ENCODE data around the gene CEP55. TPM values are rescaled to one million over a fixed set of nuclear protein-coding genes. Genes with fewer than 3 reads are reported as not detected.

Gene CEP55
- total and polyA plus RNA-seq, 2 of the 8 experiments (the other 6 are each of a cell fraction or from before 2014, with no cell fraction given), result 7.0 to 19.6 TPM

- no peak overlapping the region for H3K4me3 ChIP-seq (ENCODE audit: extremely low read depth in 1 of 4, insufficient read depth in 2 of 4, low read depth in 3 of 4, low read length in 4 of 4)
- H3K23ac ChIP-seq (ENCODE audit: insufficient read length), result no peak overlapping the region
- no peak overlapping the region for H2AFZ ChIP-seq (ENCODE audit: low read length)
- no peak overlapping the region for H3K56ac ChIP-seq (replicated peaks; ENCODE audit: insufficient read length, low read depth, low read length)
- no peaks in the 10 kb centered on the region for H3K79me2 ChIP-seq (ENCODE audit: control insufficient read depth in 1 of 2, insufficient read depth in 2 of 2, low read length in 2 of 2)
- no peak overlapping the region for H2BK12ac ChIP-seq (ENCODE audit: low read depth, low read length)
- ChIA-PET POLR2A (ENCODE audit: partially characterized antibody) (no interaction called here), CTCF (ENCODE audit: partially characterized antibody) (interaction anchor here (0.6 to 0.9 kb wide), 4 partner anchors 8 to 442 kb away, joined by 3 read pairs; no protein-coding TSS in a partner anchor)
- H3K14ac ChIP-seq (ENCODE audit: insufficient read length), result no peak overlapping the region
- H3K27me3 ChIP-seq (replicated peaks in 1 of 4; ENCODE audit: control insufficient read depth in 3 of 4, extremely low read depth in 1 of 4, insufficient read depth in 3 of 4, low read length in 3 of 4), result no peaks in the 10 kb centered on the region
- peak; percentile 92 for TF ChIP-seq KDM1A (IDR thresholded peaks at IDR 0.05; ENCODE audit: borderline replicate concordance, low read length)
- TF ChIP-seq RAD21 (IDR thresholded peaks at IDR 0.05 in 1 of 2, conservative IDR thresholded peaks at IDR 0.05 in 1 of 2; ENCODE audit: low read depth in 2 of 2, low read length in 2 of 2), result no peak
- TF ChIP-seq HDAC2 (IDR thresholded peaks at IDR 0.05; ENCODE audit: borderline replicate concordance in 1 of 2, low read depth in 2 of 2, low read length in 2 of 2), result peak in 1 of 2 experiments; percentile 93; a peak in 1 of 4 replicates
- H2BK5ac ChIP-seq (ENCODE audit: low read depth, low read length), result no peak overlapping the region
- no peak overlapping the region for H3K27ac ChIP-seq (ENCODE audit: low read depth, low read length)
- no peak overlapping the region for H2BK15ac ChIP-seq (ENCODE audit: low read length)
- H3K4me1 ChIP-seq (replicated peaks in 1 of 4; ENCODE audit: control insufficient read depth in 3 of 4, insufficient read depth in 4 of 4, low read length in 3 of 4), result peaks cover 8 to 18% (median 10%) of the 10 kb centered on the region in 4 experiments; a peak in 6 of 7 replicates
- H4K91ac ChIP-seq (replicated peaks; ENCODE audit: insufficient read length, low read length), result no peak overlapping the region
- H4K8ac ChIP-seq (ENCODE audit: extremely low read depth, insufficient read depth, low read length), result no peak overlapping the region
- H3K36me3 ChIP-seq (ENCODE audit: control insufficient read depth in 2 of 4, insufficient read depth in 4 of 4, low read length in 3 of 4), result no peaks in the 10 kb centered on the region
- H4K5ac ChIP-seq (ENCODE audit: insufficient read length, low read depth, low read length), result no peak overlapping the region
- FAIRE-seq (no peak), DNase-seq (ENCODE audit: low read depth in 1 of 2, low spot score in 2 of 2) (no peak)
- no peak overlapping the region for H3K9ac ChIP-seq (replicated peaks in 1 of 4; ENCODE audit: extremely low read depth in 1 of 4, low read depth in 3 of 4, low read length in 3 of 4)
- H3K18ac ChIP-seq (ENCODE audit: extremely low read depth, low read length), result no peak overlapping the region
- no peak overlapping the region for H3K4ac ChIP-seq (replicated peaks; ENCODE audit: insufficient read length, low read depth, low read length)
- no peak overlapping the region for H2BK20ac ChIP-seq (ENCODE audit: low read length)
- no peak overlapping the region for H3K4me2 ChIP-seq (ENCODE audit: insufficient read depth in 1 of 2, low read depth in 2 of 2, low read length in 2 of 2)
- H3K9me3 ChIP-seq (ENCODE audit: insufficient read depth in 2 of 2, low read depth in 1 of 2, low read length in 1 of 2), result no peaks in the 10 kb centered on the region
- no peaks in the 10 kb centered on the region for H4K20me1 ChIP-seq (replicated peaks in 1 of 2; ENCODE audit: control insufficient read depth in 1 of 2, insufficient read depth in 2 of 2, low read length in 2 of 2)
- H2BK120ac ChIP-seq (replicated peaks; ENCODE audit: low read depth, low read length), result no peak overlapping the region
- H2AK5ac ChIP-seq (ENCODE audit: low read depth, low read length), result no peak overlapping the region
- 59% methylated on average over 3 of the region's 3 CpGs; no CpG with 5 or more reads in 1 of the 2 experiments for WGBS, 2 experiments (ENCODE audit: extremely low coverage in 1 of 2, insufficient coverage in 1 of 2, insufficient read length in 1 of 2, insufficient replicate concordance in 2 of 2, low coverage in 1 of 2, low lambda C conversion rate in 2 of 2, missing lambda C conversion rate in 1 of 2)
- no peaks in the 10 kb centered on the region for H3K23me2 ChIP-seq (ENCODE audit: low read depth, low read length)
- H3K79me1 ChIP-seq (ENCODE audit: low read depth, low read length), result no peaks in the 10 kb centered on the region
Measured at GRCh38 chr10:93447970-93448369, 48.4 kb upstream of the CEP55 start.

Measured in H1 (cell line).